GM18498 (cell line): ENCODE measurements around the gene POLR3B.
A peak's percentile ranks its signal among the peaks of the same experiment; 100 is the strongest.
"Not testable (repeated sequence)": the region's sequence is repeated elsewhere in the genome, so short reads cannot be mapped to it uniquely, and the experiment has no call there.

Experiments
- ATAC-seq: cut with Tn5 transposase; IDR thresholded peaks from one replicate; pipeline ENCODE4 v1.9.1; 2021; ENCODE audit warnings: mild to moderate bottlenecking, moderate library complexity; ENCODE audit not compliant: unreplicated experiment

Gene POLR3B

DNA sequence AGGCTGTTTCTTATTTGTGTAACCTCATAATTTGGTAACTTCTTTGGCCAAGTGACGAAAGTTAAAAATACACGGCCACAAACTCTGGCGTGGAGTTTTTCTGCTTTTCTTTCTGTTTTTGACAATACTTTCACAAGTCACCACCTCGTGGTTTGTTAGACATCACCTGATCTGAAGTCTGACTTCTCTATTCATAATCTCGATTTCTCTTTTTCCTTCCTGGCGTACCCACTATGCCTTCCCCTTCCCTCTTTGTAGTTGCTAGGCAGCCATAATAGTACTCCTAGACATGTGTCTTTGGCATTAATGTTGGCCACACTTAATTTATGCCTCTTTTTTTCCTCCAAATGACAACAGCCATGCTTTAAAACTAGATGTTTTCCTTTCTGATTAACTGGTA, 97.6 kb downstream of the POLR3B start:
- ATAC-seq: peak; percentile 51

DNA sequence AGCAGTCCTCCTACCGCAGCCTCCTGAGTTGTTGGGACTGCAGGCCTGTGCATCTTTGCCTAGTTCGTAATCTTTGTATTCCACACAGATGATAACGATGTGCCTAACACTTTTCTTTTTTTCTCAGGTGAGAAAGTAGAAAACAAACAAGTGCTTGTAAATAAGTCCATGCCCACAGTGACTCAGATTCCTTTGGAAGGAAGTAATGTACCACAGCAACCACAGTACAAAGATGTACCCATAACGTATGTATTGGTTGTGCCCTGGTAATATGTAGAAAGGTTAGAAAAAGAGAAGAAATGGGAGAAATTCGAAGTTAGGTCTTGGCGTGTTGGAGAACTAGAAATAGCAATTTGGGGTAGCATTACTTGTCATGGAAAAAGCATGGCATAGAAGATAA, 101.6 kb downstream of the POLR3B start:
- ATAC-seq: no peak

DNA sequence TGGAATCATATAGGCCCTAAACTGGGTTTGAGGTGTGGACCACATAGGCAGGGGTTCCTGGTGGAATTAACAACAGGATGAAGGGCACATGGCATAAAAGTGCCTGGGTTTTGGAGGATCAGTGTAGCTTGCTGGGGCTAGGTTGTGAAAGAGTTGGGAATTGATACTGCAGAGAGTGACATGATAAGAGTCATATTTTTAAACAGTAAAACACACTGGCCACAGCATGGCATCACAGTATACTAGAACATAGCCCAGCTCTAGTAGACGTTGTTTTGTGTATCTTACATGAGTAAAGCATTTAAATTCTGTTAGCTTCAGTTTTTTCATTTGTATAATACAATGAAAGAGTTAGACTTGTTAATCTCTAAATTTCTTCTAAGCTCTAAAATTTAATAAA, 102.0 kb downstream of the POLR3B start:
- no peak for ATAC-seq

DNA sequence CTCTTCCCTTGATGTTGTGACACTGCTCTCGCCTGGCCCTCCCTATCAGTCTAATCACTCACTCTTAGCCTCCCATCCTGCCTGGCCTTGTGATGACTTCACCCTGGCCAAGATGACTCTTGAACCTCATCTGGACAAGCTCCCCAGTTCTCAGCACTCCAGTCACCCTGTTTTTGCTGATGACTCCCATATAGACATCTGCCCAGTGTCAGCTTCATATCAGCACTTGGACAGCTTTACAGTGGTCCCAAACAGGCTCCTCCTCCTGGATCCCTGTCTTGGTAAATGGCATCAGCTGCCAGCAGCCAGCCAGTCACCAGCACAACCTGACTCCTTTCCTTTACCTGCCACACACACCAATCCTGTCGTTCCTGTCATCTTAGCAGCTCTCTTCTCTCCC, 104.2 kb downstream of the POLR3B start:
- no peak for ATAC-seq

DNA sequence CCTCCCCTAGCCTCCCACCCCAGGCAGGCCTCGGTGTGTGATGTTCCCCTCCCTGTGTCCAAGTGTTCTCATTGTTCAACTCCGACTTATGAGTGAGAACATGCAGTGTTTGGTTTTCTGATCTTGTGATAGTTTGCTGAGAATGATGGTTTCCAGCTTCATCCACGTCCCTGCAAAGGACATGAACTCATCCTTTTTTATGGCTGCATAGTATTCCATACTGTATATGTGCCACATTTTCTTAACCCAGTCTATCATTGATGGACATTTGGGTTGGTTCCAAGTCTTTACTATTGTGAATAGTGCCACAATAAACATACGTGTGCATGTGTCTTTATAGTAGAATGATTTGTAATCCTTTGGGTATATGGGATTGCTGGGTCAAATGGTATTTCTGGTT, 108.1 kb downstream of the POLR3B start:
- not testable (repeated sequence) for ATAC-seq

DNA sequence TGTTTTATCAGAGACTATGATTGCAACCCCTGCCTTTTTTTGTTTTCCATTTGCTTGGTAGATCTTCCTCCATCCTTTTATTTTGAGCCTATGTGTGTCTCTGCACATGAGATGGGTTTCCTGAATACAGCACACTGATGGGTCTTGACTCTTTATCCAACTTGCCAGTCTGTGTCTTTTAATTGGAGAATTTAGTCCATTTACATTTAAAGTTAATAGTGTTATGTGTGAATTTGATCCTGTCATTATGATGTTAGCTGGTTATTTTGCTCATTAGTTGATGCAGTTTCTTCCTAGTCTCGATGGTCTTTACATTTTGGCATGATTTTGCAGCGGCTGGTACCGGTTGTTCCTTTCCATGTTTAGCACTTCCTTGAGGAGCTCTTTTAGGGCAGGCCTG, 118.1 kb downstream of the POLR3B start:
- ATAC-seq: not testable (repeated sequence)

DNA sequence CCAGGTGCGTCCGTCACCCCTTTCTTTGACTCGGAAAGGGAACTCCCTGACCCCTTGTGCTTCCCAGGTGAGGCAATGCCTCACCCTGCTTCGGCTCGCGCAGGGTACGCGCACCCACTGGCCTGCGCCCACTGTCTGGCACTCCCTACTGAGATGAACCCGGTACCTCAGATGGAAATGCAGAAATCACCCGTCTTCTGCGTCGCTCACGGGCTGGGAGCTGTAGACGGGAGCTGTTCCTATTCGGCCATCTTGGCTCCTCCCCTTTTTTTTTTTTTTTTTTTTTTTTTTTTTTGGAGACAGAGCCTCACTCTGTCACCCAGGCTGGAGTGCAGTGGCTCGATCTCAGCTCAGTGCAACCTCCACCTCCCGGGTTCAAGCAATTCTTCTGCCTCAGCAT, 120.1 kb downstream of the POLR3B start:
- not testable (repeated sequence) for ATAC-seq

DNA sequence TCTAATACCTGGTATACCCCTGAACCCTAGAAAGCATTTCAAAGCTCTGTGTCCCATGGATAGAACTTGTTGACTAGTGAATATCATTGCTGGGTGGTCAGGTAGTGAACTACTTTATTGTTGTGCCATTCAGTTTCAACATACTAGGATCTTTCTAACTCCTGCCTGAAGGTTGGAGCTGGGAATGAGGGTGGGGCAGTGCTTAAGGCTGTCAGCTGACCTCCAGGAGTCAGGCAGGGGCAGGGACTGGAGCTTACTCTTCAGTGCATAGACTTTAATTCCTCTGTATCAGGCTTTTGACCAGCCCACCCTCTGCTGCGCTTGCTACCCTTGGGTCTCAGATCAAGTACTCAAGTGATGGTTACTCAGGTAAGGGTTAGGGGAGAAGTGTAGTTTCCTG, 122.7 kb downstream of the POLR3B start:
- ATAC-seq: no peak

DNA sequence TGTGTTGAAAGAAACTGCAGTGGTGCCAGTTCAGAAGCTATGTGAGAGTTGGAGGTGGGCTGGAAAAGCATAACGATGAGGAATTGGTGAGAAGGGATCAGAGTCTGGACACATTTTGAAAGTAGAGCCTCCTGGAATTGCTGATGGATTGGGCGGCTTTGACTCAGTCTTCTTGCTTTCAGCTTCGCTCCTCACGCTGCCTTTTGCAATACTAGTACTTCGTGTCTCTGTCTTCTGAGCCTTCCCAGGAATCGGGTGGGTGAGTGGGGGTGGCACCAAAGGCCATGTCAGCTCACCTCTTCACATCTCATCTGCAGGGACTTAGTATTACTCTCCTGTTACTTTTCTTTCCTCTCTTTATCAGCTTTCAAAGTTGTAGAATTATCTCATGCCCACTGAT, 123.7 kb downstream of the POLR3B start:
- no peak for ATAC-seq

DNA sequence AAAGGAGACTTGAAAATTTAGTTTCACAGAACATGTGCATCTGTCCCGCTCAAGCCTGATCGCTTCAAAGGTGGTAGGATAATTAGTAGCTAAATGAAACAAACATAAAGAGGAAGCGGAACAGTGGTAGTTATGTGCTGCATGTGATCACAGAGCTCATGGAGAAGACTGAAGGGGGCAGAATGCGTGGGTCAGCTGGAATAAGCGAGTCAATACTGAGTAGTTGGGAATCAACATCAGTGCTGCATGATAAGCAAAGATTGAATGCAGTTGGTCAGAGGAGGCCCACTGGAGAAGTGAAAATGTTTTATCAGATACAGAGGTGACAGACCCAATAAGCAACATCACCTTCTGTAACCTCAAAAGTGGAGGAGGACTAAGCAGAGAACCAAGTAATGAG, 130.1 kb downstream of the POLR3B start:
- ATAC-seq: no peak

DNA sequence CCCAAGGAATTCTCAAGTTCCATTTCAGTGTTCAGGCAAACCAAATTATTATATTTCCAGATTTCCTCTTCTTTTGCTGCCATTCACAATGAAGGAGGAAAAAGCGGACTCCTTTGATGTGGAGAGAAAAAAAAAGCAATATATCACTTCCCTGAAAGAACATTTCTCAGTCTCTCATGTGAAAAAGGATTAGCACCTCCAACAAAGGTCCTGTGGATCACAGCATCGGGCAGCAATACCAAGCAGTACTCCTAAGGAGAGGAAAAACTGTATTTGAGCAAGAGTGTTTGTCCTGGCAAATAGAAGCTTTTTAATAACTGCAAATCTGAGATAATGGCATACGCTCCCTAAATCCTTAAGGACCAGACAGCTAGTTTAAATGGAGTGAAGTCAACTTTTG, 131.3 kb downstream of the POLR3B start:
- ATAC-seq: no peak

DNA sequence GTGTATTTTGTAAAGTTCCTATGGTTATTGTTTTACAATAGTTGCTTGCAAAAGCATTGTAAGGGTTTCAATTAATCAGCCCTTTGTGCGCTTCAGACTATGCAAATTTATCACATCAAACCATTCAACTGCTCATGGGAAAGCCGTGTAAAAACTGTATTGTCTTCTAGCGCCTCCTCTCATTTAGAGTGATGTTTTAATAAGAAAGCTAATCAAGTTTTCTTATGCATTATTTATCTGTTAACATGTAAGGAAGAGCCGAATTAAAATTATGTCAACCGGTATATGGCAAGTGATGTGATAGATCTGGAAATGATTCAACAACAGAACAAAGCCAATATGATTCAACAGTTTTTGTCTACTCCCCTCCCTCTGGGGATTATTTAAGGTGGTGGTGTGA, 132.7 kb downstream of the POLR3B start:
- ATAC-seq: no peak

DNA sequence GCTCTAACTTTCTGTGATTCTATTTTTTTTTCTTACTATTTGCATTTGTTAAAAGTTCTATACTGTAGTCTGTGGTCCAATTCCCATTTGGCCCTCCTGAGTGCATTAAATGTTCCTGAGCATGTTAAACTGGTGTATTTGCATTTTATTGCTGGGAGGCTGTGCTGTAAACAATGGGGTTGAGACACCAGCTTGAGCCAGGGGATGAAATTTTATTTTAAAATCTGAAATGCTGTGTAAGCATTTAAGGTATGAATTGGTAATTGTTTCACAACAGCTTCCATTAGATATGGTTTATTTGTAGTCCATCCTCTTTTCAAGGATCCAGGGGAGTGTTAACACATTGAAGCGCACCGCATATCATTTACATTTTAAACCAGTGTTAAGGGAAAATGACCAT, 135.3 kb downstream of the POLR3B start:
- ATAC-seq: no peak

DNA sequence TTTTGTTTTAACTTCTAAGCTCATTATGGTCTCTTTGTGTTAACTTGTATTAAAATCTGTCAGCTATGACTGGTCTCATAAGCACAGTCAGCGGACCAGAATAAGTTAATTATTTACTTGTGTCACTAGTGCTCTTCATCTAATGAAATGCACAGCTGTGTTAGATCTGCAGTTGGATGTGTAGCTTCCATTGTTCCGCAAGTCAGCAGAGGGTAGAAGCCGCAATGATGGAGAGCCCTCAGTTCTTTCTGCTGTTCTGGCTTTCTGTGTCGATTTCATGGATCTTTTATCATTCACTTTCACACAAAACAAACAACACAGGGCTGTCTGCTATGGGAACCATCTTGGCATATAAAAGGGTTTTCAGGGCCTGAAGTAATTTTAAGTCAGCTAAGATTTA, 136.0 kb downstream of the POLR3B start:
- ATAC-seq: no peak

DNA sequence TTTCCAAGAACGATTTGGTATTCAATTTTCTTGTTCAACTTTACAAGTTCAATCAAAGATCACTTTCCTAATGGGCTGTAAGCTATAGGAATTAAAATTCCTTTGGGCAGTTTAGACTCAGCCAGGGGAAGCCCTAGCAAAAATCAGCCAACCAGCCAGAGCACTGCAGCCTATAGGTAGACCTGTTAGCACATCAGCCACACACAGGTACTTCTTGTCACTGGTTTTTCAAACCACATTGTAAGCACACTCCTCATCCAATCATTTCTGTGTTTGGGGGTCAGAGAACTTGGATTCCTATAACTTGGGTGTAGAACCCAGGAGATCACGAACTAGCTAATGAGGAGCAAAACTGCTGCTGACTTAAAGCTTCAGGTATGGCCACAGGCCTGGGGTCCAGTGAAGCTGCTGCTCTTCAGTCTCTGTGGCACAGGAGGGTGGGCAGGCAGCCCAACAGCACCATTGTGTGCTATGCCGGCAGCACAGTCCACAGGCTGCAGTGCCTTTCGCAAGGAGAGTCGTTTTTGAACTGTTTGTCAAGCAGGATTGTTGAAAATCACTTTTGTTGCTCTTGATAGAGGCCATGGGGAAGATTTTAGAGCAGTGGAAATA, 137.9 kb downstream of the POLR3B start:
- no peak for ATAC-seq

DNA sequence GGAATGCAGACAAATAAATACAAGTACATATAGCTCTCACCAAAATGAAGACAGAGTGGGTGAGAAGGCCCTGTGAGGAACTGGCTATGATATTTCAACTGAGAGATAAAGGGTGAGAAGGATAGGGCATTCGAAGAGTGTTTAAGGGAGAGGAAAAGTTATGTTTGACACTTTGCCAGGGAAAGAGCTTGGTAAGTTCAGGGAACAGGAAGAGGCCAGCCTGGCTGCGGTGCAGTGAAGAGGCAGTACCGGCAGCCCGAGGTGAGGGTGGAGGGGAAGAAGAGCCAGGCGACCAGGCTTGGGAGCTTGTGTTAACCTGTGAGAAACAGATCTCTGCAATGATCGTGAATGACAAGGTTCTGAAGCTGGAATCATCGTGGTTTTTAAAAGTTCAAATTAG, 140.5 kb downstream of the POLR3B start:
- no peak for ATAC-seq

DNA sequence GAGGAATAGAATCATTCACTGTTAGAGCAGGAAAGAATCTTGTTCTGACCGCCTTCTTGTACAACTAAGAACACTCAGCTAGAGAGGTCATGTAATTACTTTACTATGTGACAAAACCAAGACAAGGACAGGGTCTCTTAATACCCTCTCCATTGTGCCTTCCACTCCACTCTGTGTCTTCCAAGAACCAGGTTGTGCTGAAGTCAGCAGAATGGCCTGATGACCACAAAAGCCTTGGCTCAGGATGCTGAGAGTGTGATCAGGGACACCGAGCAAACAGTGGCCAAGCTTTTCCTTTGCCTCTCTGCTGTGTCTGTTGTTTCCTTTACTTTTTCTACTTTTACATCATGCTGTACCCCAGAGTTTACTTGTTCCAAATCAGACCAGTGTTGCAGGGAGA, 142.1 kb downstream of the POLR3B start:
- no peak for ATAC-seq

DNA sequence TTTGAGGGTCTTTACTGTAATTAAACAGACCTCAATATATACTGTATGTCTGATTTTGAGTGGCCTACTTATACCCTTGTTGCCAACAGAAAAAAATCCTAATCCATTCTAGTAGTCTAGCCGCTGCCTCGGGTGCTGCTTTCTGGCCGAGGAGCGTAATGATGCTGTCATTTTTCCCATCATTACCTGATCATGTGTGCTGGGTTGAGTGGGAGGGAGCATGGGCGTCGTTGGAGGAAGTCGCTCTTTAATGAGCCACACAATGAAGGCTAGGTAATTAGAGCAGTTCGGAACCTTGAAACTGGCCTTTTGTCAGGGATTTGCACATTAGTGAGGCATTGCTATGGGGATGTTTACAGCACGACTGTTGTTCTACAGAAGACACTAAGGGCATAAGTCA, 149.1 kb downstream of the POLR3B start:
- no peak for ATAC-seq

DNA sequence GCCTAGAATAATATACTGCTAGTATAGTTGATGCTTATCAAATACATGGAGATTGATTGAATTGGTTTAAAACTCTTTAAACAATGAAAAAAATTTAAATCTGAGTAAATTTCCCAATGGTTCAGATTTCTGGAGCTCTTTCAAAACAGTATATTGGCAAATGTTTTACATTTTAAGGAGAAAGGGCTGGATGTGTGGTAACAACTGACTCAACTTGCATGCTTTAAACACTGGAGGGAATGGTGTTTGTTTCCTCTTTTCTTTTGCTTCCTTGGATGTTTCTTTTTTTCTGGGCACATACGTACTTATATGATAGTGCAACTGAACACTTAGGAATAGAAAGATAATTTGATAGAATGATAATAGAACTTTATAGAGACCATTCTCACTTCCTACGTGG, 151.4 kb downstream of the POLR3B start:
- ATAC-seq: no peak

DNA sequence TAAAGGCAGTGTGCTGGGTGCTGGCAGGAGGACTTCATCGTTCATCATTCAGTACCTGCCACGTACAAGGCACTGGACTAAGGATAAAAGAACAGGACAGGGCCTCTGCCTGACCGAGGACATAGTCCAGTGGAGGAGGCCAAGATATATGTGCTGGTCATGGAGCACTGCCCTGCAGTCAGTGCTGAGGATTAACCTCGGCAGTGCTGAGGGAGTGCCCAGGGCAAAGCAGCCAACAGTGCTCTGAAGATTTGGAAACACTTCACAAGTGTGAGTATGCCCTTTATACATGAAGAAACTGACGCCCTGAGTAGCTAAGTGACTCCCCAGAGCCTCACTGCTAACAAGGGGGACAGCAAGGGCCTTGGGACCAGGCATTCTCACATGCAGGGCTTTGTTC, 153.8 kb downstream of the POLR3B start:
- ATAC-seq: no peak

DNA sequence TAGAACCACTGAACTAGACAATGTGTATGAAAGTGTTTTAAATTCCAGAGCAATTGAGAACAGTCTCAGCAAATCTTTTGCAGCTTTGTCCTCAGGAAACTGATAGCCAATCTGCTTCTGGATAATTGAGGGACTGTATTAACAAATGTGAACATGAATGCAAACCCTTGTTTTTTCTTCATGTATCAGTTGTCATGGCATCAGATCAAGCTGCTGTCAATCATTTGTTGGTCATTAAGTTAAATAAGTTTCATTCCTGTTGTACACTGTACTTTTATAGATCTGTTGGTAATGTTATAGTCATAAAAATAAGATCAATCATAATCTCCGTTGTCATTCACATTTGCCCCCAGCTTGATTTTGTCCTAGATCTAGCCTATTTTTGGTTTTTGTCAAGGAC, 159.8 kb downstream of the POLR3B start:
- no peak for ATAC-seq

DNA sequence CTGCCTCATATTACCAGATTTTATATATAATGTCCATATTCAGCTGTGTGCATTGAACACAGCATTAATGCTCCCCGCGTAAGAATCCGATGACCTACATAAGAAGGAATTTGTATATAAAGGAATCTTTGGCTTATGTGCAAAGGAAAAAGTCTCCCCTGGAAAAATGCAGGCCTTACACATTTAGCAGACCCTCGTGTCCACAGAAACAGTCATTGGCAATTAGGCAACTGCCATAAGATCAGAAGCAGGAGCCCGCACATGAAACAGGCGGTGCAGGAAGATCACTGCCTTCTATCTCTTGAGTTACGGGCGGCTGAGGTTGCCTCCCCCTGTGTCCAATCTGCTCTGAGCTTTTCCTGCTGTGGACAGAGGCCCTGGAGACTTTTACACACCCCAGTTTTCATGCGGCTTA, 162.1 kb downstream of the POLR3B start:
- ATAC-seq: no peak

DNA sequence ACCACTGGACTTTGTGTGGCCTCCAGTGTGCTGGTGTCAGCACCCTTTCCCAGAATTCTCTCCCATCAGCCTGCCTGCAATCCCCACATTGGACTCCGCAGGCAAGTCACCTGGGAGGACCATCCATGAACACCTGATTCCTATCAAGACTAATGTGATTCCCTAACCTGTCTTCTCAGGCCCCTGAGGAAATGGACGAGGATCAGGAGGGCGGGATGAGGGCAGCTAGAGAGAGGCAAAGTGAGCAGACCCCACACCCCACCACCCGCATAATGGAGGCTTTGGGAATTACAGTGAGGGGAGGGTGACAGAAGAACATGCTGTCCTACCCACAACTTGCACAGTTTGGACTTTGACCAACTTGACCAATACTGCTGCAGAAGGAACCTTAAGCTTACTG, 164.4 kb downstream of the POLR3B start:
- ATAC-seq: no peak

DNA sequence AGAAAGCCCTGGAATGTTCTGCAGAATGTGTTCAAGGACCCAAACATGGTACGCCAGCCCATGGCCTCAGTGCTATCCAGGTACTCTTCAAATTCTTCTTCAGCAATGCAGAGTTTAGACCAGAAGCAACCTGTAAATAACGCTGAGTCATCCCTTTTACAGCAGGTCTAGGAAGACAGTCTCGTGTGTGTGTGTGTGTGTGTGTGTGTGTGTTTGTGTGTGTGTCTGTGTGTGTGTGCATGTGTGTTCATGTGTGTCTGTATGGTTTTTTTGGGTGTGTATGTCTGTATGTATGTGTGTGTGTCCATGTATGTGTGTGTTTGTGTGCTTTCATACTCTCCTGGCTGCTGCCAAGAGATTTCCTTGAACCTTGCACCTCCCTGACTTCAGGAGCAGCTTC, 165.2 kb downstream of the POLR3B start:
- ATAC-seq: no peak
